Muscle of back (tissue), 11 donors: ENCODE results near the gene TBC1D17. TPM values are rescaled to one million over a fixed set of nuclear protein-coding genes. Genes with fewer than 3 reads are reported as not detected.

Source experiments
- DNase-seq, 3 donors: peaks; one replicate each; pipeline versions ENCODE4 v3.0.0 to v3.0.0-alpha.2; 2013
- polyA plus RNA-seq, 10 donors: library from polyadenylated mRNA; unstranded; fragments of 120-200 nt; gene quantifications; one replicate each; pipeline ENCODE4 v1.2.1, GENCODE V29; 2013; ENCODE audit not compliant: insufficient read length in 10 of 10

TBC1D17 gene
- polyA plus RNA-seq, 10 donors, result 28.2 to 39.9 (median 31.9) TPM

DNA sequence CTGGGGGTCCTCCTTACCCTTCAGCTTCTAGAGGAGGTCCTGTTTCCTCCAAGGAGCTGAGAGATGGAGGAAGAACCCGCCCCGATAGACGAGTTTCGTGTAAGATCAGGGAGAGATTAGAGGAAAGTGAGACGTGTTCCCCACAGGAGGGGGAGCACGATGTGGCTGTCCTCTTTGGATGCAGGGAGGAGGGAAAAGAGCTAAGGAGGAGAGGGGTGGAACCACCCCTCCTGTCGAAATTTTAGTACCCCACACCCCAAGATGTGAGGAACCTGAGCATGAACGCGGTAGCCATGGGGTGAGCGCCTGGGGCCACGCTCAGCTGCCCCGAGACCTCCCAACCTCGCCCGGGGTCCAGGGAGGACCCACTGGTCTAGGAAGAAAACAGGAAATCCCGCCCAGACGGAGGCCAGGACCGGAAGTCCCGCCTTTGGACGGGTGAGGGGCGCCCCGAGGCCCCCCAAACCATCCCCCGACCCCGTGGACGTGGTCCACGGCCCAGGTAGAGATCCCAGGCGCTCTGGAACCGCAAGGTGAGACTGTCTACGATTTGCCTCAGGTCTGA, 1.6 kb upstream of the TBC1D17 start:
- DNase-seq, result peak; percentile 53 to 89 (median 81)

DNA sequence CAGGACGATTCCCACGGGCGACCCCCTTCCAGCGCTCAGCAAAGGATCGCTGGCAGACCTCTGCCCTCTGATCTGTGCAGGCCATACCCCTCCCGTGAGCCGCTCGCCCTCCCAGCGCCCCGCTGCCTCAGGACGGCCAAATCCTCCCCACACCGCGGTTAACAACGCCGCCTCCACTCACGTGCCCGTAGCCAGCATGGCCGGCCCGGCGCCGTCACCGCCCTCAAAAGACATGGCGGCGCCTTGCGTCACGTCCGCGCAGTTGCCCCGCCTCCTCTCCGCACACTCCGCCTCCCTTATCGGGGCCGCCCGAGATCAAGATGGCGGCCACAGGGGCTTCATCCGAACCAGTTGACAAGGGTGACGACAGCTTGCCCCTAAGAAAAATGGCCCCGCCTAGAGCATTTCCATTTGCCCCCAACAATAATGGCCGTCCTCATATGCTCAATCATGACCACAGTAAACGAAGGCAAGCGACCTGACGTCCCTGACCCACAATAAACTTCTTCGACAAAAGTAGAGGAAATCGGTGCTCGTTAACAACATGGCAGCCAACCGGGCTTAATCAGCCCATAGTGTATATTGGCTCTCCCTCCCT, 981 bp upstream of the TBC1D17 start:
- peak; percentile 99 to 100 (median 99) for DNase-seq

GRCh38 chr19:49877879-49878743, 609 bp downstream of the TBC1D17 start:
- DNase-seq, result peak; percentile 97 to 99 (median 98)

GRCh38 chr19:49878744-49879070, 1.2 kb downstream of the TBC1D17 start:
- DNase-seq, result no peak

DNA sequence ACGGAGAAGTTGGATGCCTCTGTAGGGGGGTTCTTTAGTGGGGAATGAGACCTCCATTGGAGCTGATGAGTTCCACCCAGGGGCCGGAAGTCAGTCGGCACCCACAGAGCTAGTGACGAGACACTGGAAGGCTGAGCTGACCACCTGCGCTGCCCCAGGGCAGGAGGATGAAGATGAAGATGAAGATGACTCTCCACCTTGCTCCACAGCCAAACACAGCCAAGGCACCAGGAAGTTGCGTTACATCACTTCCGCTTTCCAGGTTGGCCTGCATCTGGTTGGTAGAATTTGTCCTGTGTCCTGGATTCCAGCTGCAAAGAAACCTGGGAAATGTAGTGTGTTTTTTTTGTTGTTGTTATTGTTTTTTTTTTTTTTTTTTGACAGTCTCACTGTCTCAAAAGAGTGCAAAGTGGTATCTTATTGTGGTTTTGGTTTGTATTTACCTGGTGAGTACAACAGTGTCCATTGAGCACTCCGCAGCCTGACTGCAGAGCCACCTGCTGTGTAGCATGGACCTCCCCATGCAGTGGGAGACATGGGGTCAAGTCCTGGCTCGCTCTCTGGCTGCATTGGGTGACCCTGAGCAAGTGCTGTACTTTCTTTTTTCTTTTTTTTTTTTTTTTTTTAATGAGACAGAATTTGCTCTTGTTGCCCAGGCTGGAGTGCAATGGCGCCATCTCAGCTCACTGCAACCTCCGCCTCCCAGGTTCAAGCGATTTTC, 1.9 kb downstream of the TBC1D17 start:
- no peak for DNase-seq

- DNase-seq, result no peak
Observed at GRCh38 chr19:49880162-49880869, 2.8 kb downstream of the TBC1D17 start.

DNA sequence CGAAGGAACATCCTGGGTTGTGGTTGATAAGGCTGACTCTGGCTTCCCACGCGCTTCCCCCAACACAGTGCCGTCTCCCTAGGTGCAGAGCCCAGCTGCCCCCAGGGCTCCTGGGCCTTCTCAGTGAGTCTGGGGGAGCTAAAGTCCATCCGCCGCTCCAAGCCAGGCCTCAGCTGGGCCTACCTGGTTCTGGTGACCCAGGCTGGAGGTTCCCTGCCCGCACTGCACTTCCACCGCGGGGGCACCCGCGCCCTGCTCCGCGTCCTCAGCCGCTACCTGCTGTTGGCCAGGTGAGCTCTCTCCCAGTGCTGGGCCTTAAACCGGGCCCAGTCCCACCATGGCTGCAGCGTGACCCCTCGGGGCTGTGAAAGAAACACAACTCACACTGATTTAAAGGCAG, 3.7 kb downstream of the TBC1D17 start:
- no peak for DNase-seq

- DNase-seq, result peak in 1 of 3 donors; percentile 4
Observed at GRCh38 chr19:49881672-49882394, 4.3 kb downstream of the TBC1D17 start.

DNA sequence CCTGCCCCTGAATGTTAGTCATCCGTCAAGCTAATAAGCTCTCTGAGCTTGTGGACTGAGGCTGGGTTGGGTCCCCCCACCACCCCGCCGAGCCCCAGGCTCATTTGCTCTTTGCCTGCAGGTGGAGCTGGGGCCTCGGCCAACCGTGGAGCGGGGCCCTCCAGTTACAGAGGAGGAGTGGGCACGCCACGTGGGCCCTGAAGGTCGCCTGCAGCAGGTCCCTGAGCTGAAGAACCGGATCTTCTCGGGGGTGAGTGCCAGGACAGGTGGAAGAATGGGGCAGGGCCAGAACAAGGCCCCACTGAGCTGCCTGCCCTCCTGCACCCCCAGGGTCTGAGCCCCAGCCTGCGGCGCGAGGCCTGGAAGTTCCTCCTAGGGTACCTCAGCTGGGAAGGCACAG, 5.1 kb downstream of the TBC1D17 start:
- DNase-seq, result no peak

DNA sequence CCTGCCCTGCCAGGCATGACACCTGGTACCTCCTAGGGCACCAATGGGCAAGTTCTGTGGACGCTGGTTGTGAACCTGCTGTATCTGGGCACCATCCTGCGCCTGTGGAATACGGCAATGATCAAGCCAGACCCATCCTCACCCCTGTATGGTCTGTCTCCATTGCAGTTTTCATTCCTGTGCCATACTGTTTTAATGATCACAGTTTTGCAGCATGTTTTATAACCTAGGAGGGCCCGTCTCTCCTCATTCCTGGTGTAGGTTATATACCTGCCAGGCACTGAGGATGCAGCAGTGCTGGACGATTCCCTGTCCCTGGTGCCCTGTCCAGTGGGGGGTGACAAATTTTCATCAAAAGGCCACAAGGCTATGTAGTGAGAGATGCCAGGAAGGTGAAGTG, 5.6 kb downstream of the TBC1D17 start:
- no peak for DNase-seq

DNA sequence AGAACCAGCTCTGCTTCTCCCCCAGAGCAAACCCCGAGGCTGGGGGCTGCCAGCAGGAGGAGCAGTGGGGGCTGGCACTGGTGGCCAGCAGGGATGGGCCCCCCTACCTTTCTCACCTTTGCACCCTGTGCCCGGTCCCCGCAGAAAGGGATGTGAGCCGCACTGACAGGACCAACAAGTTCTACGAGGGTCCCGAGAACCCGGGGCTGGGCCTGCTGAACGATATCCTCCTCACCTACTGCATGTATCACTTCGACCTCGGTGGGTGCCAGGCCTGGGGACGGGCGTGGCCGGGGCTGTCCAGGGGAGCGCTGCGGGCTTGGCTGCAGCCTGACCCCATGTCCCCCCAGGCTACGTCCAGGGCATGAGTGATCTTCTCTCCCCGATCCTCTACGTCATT, 6.6 kb downstream of the TBC1D17 start:
- DNase-seq, result no peak

DNA sequence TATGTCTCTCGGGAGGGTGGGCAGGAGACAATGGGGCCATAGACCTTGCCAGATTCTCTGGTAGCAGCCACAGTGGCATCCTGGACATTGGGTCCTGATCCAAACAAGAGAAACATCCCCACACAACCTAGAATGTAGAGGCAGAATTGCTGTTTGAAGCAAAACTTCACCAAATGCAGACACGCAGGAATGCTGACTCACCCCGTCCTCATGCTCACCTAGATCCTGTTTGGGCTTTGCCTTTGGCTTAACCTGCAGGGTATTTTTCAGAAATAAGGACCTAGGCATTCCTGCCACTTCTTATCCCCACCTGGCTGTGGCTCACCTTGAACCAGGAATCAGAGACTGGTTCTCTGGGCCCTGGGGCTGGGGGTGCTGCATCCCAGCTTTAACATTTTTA, 7.3 kb downstream of the TBC1D17 start:
- no peak for DNase-seq

DNA sequence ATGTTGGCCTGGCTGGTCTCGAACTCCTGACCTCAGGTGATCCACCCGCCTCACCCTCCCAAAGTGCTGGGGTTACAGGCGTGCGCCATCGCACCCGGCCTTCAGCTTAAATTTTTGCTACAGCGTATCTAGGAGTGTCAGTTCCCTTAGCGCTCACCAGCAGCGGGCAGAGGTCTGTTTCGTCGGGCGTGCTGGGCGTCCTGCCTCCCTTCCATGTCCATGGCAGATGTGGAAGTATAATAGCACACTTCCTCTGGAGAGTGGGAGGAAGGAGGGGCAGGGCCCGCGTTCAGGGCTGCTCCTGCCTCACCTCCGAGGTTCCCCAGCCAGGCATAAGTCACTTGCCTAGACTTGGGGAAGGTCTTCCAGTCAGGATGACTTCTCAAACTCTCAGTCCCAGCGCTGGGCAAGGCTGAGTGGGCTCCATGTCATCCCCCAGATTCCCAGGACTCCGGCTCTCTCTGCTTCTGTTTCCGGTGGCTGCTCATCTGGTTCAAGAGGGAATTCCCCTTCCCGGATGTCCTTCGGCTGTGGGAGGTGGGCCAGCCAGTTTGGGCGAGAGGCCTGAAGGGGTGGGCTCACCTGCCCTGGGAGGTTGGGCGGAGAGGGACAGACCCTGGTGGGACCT, 9.6 kb downstream of the TBC1D17 start:
- DNase-seq, result no peak

GRCh38 chr19:49887665-49888509, 10.4 kb downstream of the TBC1D17 start:
- no peak for DNase-seq

DNA sequence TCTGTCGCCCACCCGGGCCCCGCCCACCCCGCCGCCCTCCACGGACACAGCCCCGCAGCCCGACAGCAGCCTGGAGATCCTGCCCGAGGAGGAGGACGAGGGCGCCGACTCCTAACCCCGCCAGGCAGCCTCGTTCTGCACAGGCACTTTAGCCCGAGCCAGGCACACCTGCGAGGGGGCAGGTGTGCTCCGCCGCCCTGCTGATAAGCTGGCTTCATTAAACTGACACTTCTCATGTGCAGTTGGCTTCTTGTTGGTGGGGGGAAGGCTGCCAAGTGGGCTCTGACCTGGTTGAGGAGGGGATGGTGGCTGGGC, 11.0 kb downstream of the TBC1D17 start:
- DNase-seq, result no peak

DNA sequence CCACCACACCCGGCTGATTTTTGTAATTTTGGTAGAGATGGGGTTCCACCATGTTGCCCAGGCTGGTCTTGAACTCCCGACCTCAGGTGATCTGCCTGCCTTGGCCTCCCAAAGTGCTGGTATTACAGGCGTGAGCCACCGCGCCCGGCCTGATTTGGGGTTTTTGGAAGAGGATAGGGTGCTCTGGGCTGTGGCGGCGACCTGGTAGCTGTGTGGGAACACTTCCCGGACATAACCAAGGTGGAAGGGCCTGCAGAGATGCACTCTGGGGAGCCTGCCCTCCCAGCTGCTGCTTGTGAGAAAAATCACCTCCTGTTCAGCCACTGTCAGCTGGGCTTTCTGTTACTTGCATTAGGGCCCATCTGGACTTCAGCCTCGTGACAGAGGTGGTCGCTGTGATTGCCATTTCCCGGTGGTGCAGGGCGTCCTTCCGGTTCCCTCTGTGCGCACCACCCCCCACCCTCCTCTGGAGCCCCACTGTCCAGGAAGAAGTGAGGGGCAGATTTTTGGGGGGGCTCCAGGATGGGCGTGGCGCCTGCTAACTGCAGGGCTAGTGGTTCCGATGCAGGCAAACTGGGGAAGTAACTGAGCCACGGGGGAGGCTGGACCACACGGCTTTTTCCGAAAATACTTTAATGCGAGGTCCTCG, 11.7 kb downstream of the TBC1D17 start:
- no peak for DNase-seq

DNA sequence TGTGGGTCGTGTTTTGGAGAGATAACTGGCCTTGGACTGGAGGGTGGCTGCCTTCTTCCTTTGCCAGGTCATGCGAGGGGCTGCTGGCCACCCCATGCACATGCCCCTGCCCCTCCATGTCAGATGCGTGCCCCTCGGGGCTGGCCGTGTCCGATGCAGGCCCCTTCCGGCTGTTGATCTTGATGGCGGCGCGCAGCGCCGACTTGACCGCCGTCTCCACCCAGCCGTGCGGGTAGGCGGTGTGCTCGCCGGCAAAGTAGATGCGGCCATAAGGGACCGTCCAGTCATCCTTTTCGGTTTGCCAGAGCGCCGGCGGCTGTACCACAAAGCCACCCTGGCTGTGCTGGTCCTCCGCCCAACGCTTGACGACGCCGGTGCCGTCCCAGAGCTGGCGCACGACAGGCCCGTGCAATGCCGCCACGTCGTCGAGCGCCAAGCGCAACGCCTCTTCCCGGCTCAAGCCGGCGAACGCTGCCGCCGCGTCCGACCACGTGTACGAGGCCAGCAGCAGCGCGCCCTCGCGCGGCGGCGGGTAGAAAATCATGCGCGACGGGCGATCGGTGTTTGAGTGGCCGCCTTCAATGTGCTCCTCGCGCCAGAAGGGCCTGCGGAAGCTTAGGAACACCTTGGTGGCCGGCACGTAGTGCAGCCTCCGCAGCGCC, 12.3 kb downstream of the TBC1D17 start:
- peak; percentile 56 to 92 (median 84) for DNase-seq
